NCI-H345 (cell line): ENCODE data around the gene SEC16A.
A peak's percentile ranks its signal among the peaks of the same experiment; 100 is the strongest.

ENCODE experiments used
- DNase-seq: peaks from one replicate; lab custom pipeline; 2025; lab: John Stamatoyannopoulos, UW

Gene SEC16A

DNA sequence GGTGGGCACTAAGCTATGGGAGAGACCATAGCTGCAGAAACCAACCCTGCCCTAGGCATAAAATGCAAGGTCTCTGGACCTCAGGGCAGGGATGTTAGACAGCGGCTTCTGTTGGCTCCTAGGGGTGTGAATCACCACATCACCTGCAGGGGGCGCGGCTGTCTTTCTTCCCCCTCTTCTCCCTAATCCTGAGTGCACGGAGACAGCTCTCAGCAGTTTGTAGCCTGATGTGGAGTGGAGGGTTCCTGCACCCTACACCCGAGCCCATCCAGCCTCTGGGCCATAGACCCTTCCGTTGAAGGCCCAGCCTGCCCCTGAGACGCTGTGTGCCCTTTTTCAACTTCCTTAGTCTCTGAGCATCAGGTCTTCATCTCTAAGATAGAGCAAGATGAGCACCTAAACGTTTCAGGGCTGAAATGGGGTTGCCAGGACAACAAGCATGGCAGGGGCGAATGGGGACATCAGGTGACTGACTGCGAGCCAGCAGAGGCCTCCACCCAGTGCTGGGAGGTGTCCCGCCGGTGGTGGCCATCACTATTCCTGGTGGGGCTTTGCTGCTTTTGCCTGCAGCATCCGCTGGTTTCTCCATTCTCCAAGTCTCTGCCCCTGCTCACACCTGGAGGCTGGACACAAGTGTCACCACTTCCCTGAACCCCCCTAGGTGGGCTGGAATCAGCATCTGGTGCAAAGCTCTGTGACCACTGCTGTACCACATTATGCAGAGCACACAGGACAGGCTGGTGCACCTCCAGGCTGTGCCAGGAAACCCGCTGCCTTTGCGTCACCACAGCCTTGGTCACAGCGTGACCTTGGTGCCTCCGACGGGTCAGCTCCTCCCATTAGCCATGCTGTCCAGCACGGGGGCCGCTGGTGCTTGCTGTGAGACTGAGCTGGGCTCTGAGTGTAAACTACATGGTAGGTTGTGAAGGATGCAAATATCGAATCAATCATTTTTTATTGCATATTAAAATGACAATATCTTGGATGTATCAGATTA lies 2.5 kb upstream of the SEC16A start:
- peak; percentile 74 for DNase-seq

- peak; percentile 33 for DNase-seq
Observed at GRCh38 chr9:136484153-136485048, 1.6 kb upstream of the SEC16A start.

GRCh38 chr9:136483589-136484152 lies 831 bp upstream of the SEC16A start:
- DNase-seq = peak; percentile 94

DNA sequence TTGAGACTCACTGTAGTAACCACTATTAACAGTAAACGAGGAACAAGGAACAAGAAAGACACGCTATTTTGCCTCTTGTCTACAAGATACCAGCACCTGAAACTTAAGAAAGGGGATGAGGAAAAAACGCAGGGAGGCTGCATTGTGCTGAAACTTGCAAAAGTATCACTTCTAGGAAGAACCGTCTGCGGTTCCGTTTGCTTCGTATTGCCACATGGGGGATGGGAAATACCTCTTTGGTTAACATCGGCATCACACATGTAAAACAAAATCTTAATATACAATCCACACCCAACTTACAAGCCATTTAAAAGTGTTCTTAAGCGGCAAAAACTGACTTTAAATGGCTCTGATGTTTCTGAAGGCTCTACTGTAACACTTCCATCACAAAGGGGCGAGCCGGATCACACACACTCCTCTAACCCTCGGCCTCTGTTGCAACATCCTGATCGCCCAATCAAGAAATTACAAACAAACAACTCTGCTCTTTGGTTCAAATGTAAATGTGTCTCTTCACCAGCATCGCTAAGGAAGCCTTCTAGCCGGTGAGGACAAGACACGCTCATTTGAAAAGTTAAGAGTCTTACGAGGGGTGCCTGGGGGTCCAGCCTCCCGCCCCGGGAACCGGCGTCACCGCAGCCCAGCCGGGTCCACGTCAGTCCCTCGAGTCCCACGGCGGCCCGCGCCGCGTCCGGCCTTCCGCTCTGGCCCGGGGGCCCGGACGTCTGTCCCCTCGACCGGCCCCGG lies 621 bp downstream of the SEC16A start:
- no peak for DNase-seq

DNA sequence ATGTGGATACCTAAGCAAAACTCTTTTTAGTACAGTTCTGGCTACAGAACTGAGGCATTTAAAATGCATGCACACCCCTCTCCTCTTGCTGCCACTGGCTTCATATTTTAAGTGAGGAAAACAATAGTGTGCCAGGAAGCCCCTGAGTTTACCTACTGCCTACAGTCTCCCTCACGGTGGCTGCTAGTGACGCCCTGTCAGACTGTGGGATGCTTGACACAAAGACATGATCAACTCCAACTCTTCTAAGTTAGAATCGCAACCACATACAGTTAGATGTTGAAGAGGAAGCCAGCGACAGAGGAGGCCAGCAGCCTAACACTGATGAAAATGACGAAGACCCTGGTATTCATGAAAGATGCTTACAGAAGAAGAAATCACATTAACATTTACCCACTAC lies 1.3 kb downstream of the SEC16A start:
- DNase-seq = no peak

DNA sequence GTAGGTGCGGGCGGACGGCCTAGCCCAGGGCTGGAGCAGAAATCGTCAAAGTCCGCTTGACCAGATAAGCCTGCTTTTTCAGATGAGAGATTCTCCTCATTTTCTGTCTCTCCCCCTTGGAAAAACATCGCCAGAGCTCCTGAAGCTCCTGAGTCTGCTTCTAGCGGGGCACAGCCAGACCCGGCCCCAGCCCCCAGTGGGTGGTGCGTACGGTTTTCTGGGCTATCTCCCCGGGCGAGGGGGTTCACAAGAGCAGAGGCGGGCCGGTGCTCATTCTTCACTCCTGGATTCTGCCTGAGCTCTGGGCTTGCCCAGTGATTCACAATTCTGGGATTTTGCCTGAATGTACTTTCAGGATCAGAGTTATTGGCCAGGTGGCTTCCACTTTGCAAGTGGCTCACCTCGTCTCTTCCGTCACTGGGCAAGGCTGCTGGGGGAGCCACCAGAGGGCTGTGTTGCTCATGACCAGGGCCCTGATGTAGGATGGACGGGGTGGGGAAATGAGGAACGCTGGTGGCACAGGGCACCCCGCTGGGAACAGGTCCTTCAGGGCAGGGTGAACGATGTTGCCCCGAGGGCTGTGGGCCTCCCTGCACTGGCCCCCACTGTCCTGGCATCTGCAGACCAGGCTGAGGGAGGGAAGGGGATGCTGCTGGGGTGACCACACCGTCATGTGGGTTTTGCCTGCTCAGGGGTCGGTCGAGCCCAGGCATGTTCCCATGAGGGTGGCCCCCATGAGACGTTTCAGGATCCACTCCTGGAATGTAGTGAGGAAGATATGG lies 6.3 kb downstream of the SEC16A start:
- DNase-seq = no peak

DNA sequence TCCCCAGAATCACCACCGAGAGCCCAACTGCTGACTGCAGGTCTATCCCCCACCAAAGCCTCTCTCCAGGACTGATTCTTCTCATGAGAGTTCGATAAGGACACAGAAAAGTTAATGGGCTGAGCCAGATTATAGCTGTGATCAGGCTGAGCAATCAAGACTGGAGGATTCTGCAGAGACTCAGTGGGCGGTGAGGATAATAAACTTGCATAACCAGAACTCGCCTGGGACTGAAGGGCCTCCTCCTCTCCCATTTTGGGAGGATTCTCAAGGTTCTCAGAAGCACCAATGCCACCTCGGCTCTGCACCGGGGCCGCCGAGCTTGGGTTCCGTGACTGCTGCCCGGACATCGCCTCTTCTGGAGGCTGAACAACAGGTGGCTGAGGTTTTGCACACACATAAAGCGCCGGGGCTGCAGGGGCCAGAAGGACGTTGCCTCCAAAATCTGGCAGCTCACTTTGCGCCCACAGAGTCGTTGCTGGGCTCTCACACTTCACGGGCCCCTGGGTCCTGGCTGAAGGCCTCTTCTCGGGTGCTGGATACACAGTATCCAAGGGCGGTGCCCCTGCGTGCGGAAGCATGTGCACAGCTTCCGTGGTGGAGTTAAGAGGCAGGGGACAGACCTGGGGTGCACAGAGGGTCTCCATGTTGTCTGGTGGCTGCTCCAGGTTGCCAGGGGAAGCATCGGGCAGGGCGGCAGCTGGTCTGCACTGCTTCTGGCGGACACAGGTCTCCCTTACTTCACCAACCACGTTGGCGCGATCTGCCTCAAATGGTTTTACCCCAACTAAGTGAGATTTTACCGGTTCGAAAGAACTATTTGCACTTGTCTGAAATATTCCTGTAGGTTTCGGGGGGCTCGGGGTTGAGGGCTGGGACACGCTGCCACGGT lies 7.6 kb downstream of the SEC16A start:
- no peak for DNase-seq

DNA sequence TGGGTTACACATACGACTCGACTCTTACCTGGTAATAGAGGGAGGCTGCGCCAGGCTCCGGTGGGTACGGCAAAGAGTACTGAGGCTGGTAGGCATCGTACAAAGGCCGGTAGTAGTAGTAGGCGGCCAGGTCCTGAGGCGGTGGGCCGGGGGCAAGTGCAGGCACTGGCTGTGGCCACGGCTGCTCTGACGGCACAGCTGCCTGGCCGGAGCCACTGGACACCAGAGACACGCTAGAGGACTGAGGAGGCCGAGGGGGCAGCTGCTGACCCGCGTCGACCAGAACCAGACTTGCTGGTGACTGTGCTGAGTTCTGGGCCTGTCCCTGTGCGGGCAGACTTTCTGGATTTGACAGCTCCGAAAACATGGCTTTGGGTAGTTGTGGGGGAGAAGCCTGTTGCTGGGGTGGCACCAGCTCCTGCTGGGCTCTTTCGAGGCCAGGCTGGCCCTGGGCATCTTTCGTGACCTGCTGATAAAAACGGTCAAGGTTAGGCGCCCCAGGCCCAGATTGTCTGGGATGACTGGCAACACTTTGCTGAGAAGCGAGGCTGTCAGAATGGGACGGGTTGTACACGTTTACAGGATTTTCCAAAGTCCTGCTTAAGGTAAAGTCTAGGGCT lies 8.7 kb downstream of the SEC16A start:
- DNase-seq = no peak

GRCh38 chr9:136473354-136473721 lies 9.5 kb downstream of the SEC16A start:
- DNase-seq = no peak

DNA sequence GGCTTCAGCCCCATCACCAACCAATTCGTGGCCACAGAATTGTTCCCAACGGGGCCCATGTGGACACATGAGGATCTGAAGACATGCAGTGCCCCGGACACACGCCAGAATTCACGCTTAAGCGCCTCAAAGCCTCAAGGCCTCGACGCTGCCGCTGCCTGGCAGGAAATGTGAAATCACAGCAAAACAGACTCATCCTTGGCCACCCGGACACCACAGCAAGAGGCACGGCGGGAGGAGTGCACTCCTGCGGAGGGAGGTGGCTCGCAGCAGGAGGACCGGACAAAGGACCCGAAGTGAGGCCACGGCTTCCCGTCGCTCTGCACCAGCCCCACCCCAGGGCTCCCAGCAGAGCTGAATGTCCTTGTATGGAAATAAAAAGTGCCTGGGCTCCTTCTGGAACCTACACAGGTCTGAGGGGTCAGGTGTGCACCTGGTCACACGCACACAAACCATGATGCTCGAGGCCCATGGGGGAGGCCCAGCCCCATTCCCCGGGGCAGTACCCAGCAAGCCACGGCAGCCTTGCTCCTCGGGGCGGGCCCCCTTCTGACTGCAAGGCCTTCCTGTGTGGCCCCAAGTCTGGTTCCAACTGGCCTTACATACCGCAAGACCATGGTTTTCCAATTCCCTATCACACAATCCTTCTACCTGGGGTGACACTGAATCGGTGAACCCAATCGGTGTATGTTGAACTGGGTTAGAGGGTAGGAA lies 10.0 kb downstream of the SEC16A start:
- no peak for DNase-seq

DNA sequence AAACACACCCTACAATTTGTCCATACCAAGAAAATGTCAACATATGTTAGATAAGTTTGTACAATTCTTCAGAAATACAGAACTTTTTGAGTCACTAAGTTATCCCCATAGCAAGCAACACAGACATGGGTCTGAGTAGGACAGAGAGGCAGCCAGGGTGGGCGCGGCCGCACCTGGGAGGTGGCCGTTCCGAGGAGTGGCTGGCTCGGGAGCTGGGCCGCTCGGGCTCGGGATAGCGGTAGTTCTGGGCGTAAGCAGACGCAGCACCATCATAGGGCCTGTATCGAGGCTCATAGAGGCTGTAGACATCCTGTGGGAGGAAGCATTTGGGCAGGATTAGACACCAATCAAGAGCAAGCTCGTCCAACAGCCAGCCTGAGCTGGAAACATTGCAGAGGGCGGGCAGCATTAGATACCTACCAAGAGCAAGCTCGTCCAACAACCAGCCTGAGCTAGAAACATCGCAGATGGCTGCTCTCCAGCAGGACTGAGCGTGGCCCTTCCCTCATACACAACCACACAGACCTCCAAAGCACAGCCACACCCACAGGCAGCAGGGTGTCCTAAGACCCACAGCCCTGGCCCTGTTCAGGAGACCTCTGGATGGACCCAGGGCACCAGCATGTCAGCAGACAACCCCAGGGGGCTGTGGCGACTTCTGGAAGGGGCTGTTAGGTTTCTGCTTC lies 10.9 kb downstream of the SEC16A start:
- no peak for DNase-seq

DNA sequence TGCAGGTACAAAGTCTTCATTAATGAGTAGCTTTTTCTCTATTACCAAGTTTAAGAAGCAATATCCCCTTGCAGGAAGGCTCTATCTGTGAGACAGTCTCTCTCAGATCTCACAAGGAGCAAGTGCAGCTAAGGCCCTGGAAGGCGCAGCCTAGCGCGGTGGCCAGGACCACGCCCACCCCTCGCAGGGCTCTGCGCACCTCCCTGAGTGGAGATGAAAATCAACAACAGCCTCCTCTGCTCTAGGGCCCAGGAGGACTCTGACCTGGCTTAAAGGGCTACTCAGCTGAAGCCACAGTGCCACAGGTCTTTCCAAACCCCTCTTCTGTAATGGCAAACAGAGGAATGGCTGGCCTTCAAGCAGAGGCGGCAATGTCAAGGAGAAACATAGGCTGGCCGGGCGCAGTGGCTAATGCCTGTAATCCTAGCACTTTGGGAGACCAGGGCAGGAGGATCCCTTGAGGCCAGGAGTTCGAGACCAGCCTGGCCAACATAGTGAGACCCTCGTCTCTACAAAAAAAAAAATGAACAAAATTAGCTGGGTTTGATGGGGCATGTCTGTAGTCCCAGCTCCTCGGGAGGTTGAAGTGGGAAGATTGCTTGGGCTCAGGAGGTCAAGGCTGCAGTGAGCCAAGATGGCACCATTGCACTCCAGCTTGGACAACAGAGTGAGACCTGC lies 11.9 kb downstream of the SEC16A start:
- no peak for DNase-seq

- no peak for DNase-seq
Observed at GRCh38 chr9:136470356-136470755, 12.5 kb downstream of the SEC16A start.

DNA sequence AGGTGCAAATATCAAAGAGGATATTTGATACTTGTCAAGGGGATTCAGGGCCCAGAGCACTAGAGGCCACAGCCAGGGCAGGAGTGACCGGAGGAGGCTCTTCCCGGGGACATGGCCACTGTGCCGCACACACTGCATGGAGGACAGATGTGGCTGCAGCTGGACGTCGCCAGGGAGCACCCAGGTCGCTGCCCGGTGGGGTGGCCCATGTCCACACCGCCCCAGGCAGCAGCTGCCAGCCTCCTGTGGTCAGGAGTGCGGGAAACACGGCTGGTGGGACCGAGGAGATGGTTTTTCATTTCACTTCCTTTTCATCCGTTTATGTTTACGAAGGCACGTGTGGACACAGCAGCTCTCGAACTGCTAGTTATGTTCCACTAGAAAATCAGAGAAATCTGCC lies 15.1 kb downstream of the SEC16A start:
- DNase-seq = no peak

DNA sequence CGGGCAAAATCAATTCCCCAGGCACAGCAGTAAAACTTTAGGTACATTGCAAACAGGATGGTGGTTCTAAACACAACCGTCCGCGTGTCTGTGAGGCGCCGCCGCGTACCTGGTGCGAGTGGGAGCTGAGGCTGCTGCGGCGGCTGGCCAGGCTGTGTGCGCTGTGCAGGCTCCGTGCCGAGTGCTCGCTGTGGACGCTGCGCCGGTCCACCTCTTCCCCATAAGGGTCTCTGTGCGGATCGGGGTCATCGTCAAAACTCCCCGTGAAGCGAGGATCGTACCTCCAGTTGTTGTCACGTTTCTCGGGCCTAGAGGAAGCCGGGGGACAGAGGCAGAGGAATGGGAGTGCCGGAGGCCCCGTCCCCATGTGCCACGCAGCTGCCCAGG lies 16.7 kb downstream of the SEC16A start:
- DNase-seq = no peak

- no peak for DNase-seq
Observed at GRCh38 chr9:136465500-136466154, 17.2 kb downstream of the SEC16A start.

DNA sequence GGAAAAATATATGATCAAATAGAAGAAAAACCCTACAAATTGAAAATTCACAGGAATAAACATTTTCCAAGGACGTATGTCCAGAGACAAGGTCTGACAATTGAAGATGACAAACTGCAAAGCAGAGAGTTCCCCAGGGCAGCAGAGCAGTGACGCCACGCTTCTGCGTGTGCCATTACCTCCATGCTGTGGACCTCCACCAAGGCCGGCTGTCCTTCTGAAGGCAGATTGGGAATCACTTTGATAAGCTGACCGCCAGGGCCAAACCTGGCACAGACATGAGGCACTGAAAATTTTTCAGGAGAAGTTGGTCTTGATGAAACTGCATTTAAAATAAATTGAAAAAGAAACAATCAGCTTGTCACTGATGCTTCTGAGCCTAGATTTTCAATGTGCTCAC lies 18.6 kb downstream of the SEC16A start:
- no peak for DNase-seq
